C4-2B (cell line): ENCODE measurements around the gene DUSP10.

Experiments used
- ZFX ChIP-seq: fragments of 450-650 bp; IDR thresholded peaks from 2 replicates; pipeline ENCODE4 v1.6.1; 2017
- TF ChIP-seq, protein P1 (sequence below): fragments of 450-650 bp; conservative IDR thresholded peaks from 2 replicates; pipeline ENCODE4 v1.5.1; 2017; ENCODE audit warnings: mild to moderate bottlenecking

DNA sequence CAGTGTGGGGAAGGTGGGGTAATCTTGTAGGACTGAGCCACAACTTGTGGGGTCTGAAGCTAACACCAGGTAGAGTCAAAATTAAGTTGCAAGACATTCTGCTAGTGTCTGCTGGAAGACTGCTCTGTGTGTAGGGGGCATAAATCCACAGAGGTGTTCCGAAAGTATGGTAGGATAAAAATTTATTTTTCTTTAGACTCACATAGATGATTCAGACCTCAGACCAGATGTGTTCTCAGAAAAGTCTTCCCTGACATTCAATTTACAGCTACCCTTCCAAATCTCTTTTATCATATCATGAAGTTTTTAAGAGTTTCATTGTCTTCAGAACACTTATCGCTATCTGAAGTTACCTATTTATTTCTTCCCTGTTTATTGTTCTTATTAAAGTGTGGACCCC lies 21.3 kb downstream of the DUSP10 start:
- TF ChIP-seq, protein P1, sequence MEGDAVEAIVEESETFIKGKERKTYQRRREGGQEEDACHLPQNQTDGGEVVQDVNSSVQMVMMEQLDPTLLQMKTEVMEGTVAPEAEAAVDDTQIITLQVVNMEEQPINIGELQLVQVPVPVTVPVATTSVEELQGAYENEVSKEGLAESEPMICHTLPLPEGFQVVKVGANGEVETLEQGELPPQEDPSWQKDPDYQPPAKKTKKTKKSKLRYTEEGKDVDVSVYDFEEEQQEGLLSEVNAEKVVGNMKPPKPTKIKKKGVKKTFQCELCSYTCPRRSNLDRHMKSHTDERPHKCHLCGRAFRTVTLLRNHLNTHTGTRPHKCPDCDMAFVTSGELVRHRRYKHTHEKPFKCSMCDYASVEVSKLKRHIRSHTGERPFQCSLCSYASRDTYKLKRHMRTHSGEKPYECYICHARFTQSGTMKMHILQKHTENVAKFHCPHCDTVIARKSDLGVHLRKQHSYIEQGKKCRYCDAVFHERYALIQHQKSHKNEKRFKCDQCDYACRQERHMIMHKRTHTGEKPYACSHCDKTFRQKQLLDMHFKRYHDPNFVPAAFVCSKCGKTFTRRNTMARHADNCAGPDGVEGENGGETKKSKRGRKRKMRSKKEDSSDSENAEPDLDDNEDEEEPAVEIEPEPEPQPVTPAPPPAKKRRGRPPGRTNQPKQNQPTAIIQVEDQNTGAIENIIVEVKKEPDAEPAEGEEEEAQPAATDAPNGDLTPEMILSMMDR: no peak
- TF ChIP-seq ZFX: no peak
